Measurements from ENCODE around the gene JAK3. TPM values are rescaled to one million over a fixed set of nuclear protein-coding genes. Genes with fewer than 3 reads are reported as not detected.

The JAK3 gene
- total and polyA plus RNA-seq, 10 of the 15 experiments (the other 5 are each of a cell fraction or from before 2014, with no cell fraction given), result 7.8 to 67.9 (median 33.3) TPM

GRCh38 chr19:17784201-17785008 lies 63.4 kb downstream of the JAK3 start:
- BruUV-seq (replicated peaks), result TSS peak; percentile 55
- TF ChIP-seq MLLT1 (IDR thresholded peaks at IDR 0.05), result no peak
- 0 out of 2 replicates have a peak, but pooled peaks have one; percentile 34 for TF ChIP-seq ZBTB33 (IDR thresholded peaks at IDR 0.05)
- TF ChIP-seq SMC3 (IDR thresholded peaks at IDR 0.05; ENCODE audit: borderline replicate concordance, low read length), result peak; percentile 74
- TF ChIP-seq SMAD1 (IDR thresholded peaks at IDR 0.05; ENCODE audit: low read depth, partially characterized antibody), result no peak
- TF ChIP-seq CBX3 (IDR thresholded peaks at IDR 0.05; ENCODE audit: borderline replicate concordance, low read depth), result no peak
- peak; percentile 53; the same call in 1 of the 2 replicates for TF ChIP-seq HDGF (IDR thresholded peaks at IDR 0.05)
- no peak for TF ChIP-seq BCL3 (IDR thresholded peaks at IDR 0.05; ENCODE audit: borderline replicate concordance, insufficient read depth, low read depth, low read length, poor library complexity, severe bottlenecking)
- no peak for TF ChIP-seq USF2 (IDR thresholded peaks at IDR 0.05; ENCODE audit: borderline replicate concordance, low read depth, low read length)
- no peak for TF ChIP-seq TCF7 (IDR thresholded peaks at IDR 0.05; ENCODE audit: borderline replicate concordance)
- TF ChIP-seq GATAD2B (conservative IDR thresholded peaks at IDR 0.05; ENCODE audit: low read depth), result 0 out of 2 replicates have a peak, but pooled peaks have one; percentile 17
- TF ChIP-seq NBN (IDR thresholded peaks at IDR 0.05), result peak; percentile 35; the same call in 1 of the 2 replicates
- no peak for TF ChIP-seq DPF2 (IDR thresholded peaks at IDR 0.05)
- 0 out of 2 replicates have a peak, but pooled peaks have one; percentile 19 for TF ChIP-seq BACH1 (IDR thresholded peaks at IDR 0.05; ENCODE audit: borderline replicate concordance)

More at GRCh38 chr19:17784201-17785008, 63.4 kb downstream of the JAK3 start:
- FAIRE-seq (peak; percentile 95), DNase-seq (ENCODE audit: low read depth, low spot score) (no peak), ATAC-seq (peak; percentile 88)
- H4K20me1 ChIP-seq (ENCODE audit: control insufficient read depth, insufficient read depth), result no peaks in the 10 kb centered on the region
- no peak overlapping the region for H2AFZ ChIP-seq (ENCODE audit: control insufficient read depth, low read depth, low read length)
- ChIA-PET RAD21 (ENCODE audit: unreplicated experiment) (interaction anchor here (0.7 to 2.2 kb wide), 6 partner anchors 30 to 88 kb away, joined by 3 to 7 read pairs (median 4); partner anchors contain the start of gene MAP1S), CTCF (interaction anchor here (0.6 to 3.2 kb wide), 15 partner anchors 18 to 303 kb away, joined by 3 to 36 read pairs (median 4); partner anchors contain the start of genes FCHO1, JAK3 and RPL18A), SMC1A (ENCODE audit: uncharacterized antibody, unreplicated experiment) (interaction anchor here (0.6 to 1.9 kb wide), 5 partner anchors 30 to 103 kb away, joined by 3 to 10 read pairs (median 5); no protein-coding TSS in a partner anchor), POLR2A (no interaction called here)
- H3K79me2 ChIP-seq (ENCODE audit: control insufficient read depth, insufficient read depth, low read length), result no peaks in the 10 kb centered on the region
- intact Hi-C loops (cut with micrococcal nuclease; ENCODE audit: unreplicated experiment), result loop anchor here (1.0 to 10.0 kb wide), 2 partner anchors 80 to 150 kb away; partner anchors contain the start of gene CCDC124
- no peak overlapping the region for H3K9ac ChIP-seq (ENCODE audit: control insufficient read depth, insufficient read depth, low read length)
- no peaks in the 10 kb centered on the region for H3K4me1 ChIP-seq (ENCODE audit: control insufficient read depth, insufficient read depth, low read length)
- in situ Hi-C loops (cut with MboI), result no loop called here
- H3K9me3 ChIP-seq (replicated peaks; ENCODE audit: control insufficient read depth, insufficient read depth, low read length), result no peaks in the 10 kb centered on the region
- WGBS (ENCODE audit: insufficient coverage, insufficient replicate concordance, low lambda C conversion rate, missing lambda C conversion rate), result 70% methylated on average over 32 of the region's 32 CpGs
- H3K27ac ChIP-seq (ENCODE audit: control insufficient read depth, insufficient read depth), result no peak overlapping the region
- peaks cover 4 to 6% of the 10 kb centered on the region in 2 experiments; a peak in 3 of 4 replicates for H3K36me3 ChIP-seq (ENCODE audit: control insufficient read depth in 2 of 2, insufficient read depth in 2 of 2, low read length in 1 of 2)
- no peak overlapping the region for H3K4me3 ChIP-seq
- H3K4me2 ChIP-seq (ENCODE audit: control insufficient read depth, insufficient read depth), result no peak overlapping the region
- H3K27me3 ChIP-seq (replicated peaks in 1 of 2; ENCODE audit: control insufficient read depth in 2 of 2, insufficient read depth in 2 of 2, low read length in 1 of 2), result no peaks in the 10 kb centered on the region

All from GM12878 (cell line).